Large intestine (tissue), 3 donors: ENCODE data around the gene NOS3. TPM values are rescaled to one million over a fixed set of nuclear protein-coding genes. Genes with fewer than 3 reads are reported as not detected.
A peak's percentile ranks its signal among the peaks of the same experiment; 100 is the strongest.
"Not testable (repeated sequence)": the region's sequence is repeated elsewhere in the genome, so short reads cannot be mapped to it uniquely, and the experiment has no call there.

Experiments used
- DNase-seq, 2 donors: peaks; one replicate each; pipeline versions ENCODE4 v3.0.0 to v3.0.0-alpha.2; 2013
- H3K27ac ChIP-seq: one replicate; pipeline ENCODE4 v1.5.1; 2013; ENCODE audit warnings: low read length
- H3K27me3 ChIP-seq: 2 replicates; pipeline ENCODE4 v1.6.1; 2013; ENCODE audit warnings: low read length; ENCODE audit not compliant: control insufficient read depth, insufficient read depth
- H3K36me3 ChIP-seq: 2 replicates; pipeline ENCODE4 v1.6.1; 2013; ENCODE audit warnings: low read length; ENCODE audit not compliant: control insufficient read depth, insufficient read depth
- H3K4me1 ChIP-seq: one replicate; pipeline ENCODE4 v1.6.1; 2013; ENCODE audit warnings: low read length; ENCODE audit not compliant: control insufficient read depth, insufficient read depth
- H3K4me3 ChIP-seq: one replicate; pipeline ENCODE4 v1.5.1; 2013; ENCODE audit warnings: low read length
- H3K9me3 ChIP-seq: one replicate; pipeline ENCODE4 v1.6.1; 2013; ENCODE audit warnings: mild to moderate bottlenecking, low read depth, low read length, moderate library complexity; ENCODE audit not compliant: control insufficient read depth
- WGBS: methylation state at CpG from one replicate; pipeline ENCODE4 v1.1.5; 2013; ENCODE audit warnings: low lambda C conversion rate; ENCODE audit not compliant: insufficient coverage; 5-methylcytosine and 5-hydroxymethylcytosine counted together
- polyA plus RNA-seq: library from polyadenylated mRNA; unstranded; fragments of 120-200 nt; gene quantifications from one replicate; pipeline ENCODE4 v1.2.1, GENCODE V29; 2013

Gene NOS3
- polyA plus RNA-seq, 1 donor, result 10.3 TPM

- no peaks in the 10 kb centered on the region for H3K9me3 ChIP-seq
- no peaks in the 10 kb centered on the region for H3K27me3 ChIP-seq
- no peak overlapping the region for H3K27ac ChIP-seq
- no CpG with 5 or more reads among the region's 30 CpGs for WGBS
- peaks cover 20% of the 10 kb centered on the region for H3K4me1 ChIP-seq
- H3K4me3 ChIP-seq, result no peak overlapping the region
- H3K36me3 ChIP-seq, result peaks cover 41% of the 10 kb centered on the region
- DNase-seq, result no peak
Observed at GRCh38 chr7:151040616-151041375, 50.0 kb downstream of the NOS3 start.

- not testable (repeated sequence) for H3K27ac ChIP-seq, H3K9me3 ChIP-seq, H3K27me3 ChIP-seq, H3K4me3 ChIP-seq, DNase-seq
- Histone ChIP-seq H3K36me3 (peaks cover 33% of the 10 kb centered on the region), H3K4me1 (peaks cover 20% of the 10 kb centered on the region)
- no CpG with 5 or more reads among the region's 10 CpGs for WGBS
Observed at GRCh38 chr7:151043449-151043848, 52.6 kb downstream of the NOS3 start.

- no peaks in the 10 kb centered on the region for H3K9me3 ChIP-seq
- peaks cover 33% of the 10 kb centered on the region for H3K36me3 ChIP-seq
- H3K27ac ChIP-seq, result no peak overlapping the region
- H3K27me3 ChIP-seq, result no peaks in the 10 kb centered on the region
- no peak for DNase-seq
- H3K4me3 ChIP-seq, result no peak overlapping the region
- WGBS, result no CpG with 5 or more reads among the region's 20 CpGs
- H3K4me1 ChIP-seq, result peaks cover 15% of the 10 kb centered on the region
Observed at GRCh38 chr7:151043959-151044358, 53.1 kb downstream of the NOS3 start.

- Histone ChIP-seq H3K27me3 (peaks cover 12% of the 10 kb centered on the region), H3K4me1 (peaks cover 2% of the 10 kb centered on the region), H3K27ac (no peak overlapping the region), H3K4me3 (no peak overlapping the region), H3K9me3 (no peaks in the 10 kb centered on the region), H3K36me3 (peaks cover 33% of the 10 kb centered on the region)
- WGBS, result no CpG with 5 or more reads among the region's 11 CpGs
- no peak for DNase-seq
Observed at GRCh38 chr7:151045262-151045661, 54.4 kb downstream of the NOS3 start.

- H3K4me3 ChIP-seq, result no peak overlapping the region
- peaks cover 33% of the 10 kb centered on the region for H3K36me3 ChIP-seq
- WGBS, result no CpG with 5 or more reads among the region's 9 CpGs
- H3K27ac ChIP-seq, result no peak overlapping the region
- H3K27me3 ChIP-seq, result peaks cover 19% of the 10 kb centered on the region
- H3K9me3 ChIP-seq, result no peaks in the 10 kb centered on the region
- DNase-seq, result no peak
- H3K4me1 ChIP-seq, result peaks cover 3% of the 10 kb centered on the region
Observed at GRCh38 chr7:151045967-151046366, 55.1 kb downstream of the NOS3 start.

GRCh38 chr7:151046603-151047573, 56.1 kb downstream of the NOS3 start:
- no CpG with 5 or more reads among the region's 14 CpGs for WGBS
- Histone ChIP-seq H3K27me3 (peaks cover 19% of the 10 kb centered on the region), H3K4me1 (peaks cover 3% of the 10 kb centered on the region), H3K36me3 (peaks cover 31% of the 10 kb centered on the region), H3K9me3 (no peaks in the 10 kb centered on the region), H3K27ac (no peak overlapping the region), H3K4me3 (no peak overlapping the region)
- DNase-seq, result no peak

- Histone ChIP-seq H3K36me3 (peaks cover 23% of the 10 kb centered on the region), H3K9me3 (no peaks in the 10 kb centered on the region), H3K27ac (no peak within 1 kb of the TSS), H3K27me3 (peaks cover 19% of the 10 kb centered on the region), H3K4me3 (no peak within 1 kb of the TSS), H3K4me1 (peaks cover 3% of the 10 kb centered on the region)
- DNase-seq, result no peak
- WGBS, result no CpG with 5 or more reads among the region's 22 CpGs
Observed at GRCh38 chr7:151047976-151048815, 57.4 kb downstream of the NOS3 start, which contains the start of gene ASIC3. ASIC3 (plus strand) TSS chr7:151048531; CDS start chr7:151048886, 355 bp downstream.

GRCh38 chr7:151048911-151049463, 58.2 kb downstream of the NOS3 start:
- Histone ChIP-seq H3K36me3 (peaks cover 22% of the 10 kb centered on the region), H3K4me1 (peaks cover 3% of the 10 kb centered on the region), H3K27ac (no peak overlapping the region), H3K27me3 (peaks cover 19% of the 10 kb centered on the region), H3K9me3 (no peaks in the 10 kb centered on the region), H3K4me3 (no peak overlapping the region)
- WGBS, result no CpG with 5 or more reads among the region's 38 CpGs
- no peak for DNase-seq

GRCh38 chr7:151051108-151051507, 60.3 kb downstream of the NOS3 start:
- H3K27me3 ChIP-seq, result peaks cover 19% of the 10 kb centered on the region
- H3K4me3 ChIP-seq, result no peak overlapping the region
- H3K4me1 ChIP-seq, result peaks cover 3% of the 10 kb centered on the region
- WGBS, result no CpG with 5 or more reads among the region's 50 CpGs
- peak; percentile 68 to 79 for DNase-seq
- peaks cover 10% of the 10 kb centered on the region for H3K36me3 ChIP-seq
- no peak overlapping the region for H3K27ac ChIP-seq
- H3K9me3 ChIP-seq, result no peaks in the 10 kb centered on the region
